GM12878 (cell line): ENCODE measurements around the gene TRIM7.

ENCODE experiments used
- EZH2 ChIP-seq: IDR thresholded peaks from 2 replicates; pipeline ENCODE4 v1.6.1; 2012; ENCODE audit warnings: low read depth, mild to moderate bottlenecking, control low read depth, inconsistent platforms, low read length, borderline replicate concordance; ENCODE audit not compliant: control insufficient read depth
- FOXM1 ChIP-seq: IDR thresholded peaks from 2 replicates; pipeline ENCODE4 v1.6.1; 2012; ENCODE audit warnings: low read depth, mild to moderate bottlenecking, inconsistent platforms, low read length, moderate library complexity
- HCFC1 ChIP-seq: fragments of 150-350 bp; IDR thresholded peaks from 2 replicates; pipeline ENCODE4 v1.6.1; 2014; ENCODE audit warnings: low read length
- NR2C2 ChIP-seq: IDR thresholded peaks from 2 replicates; pipeline ENCODE4 v1.6.1; 2011; ENCODE audit warnings: borderline replicate concordance, low read depth; ENCODE audit not compliant: control insufficient read depth, insufficient read length
- SMC3 ChIP-seq: IDR thresholded peaks from 2 replicates; pipeline ENCODE4 v1.6.1; 2011; ENCODE audit warnings: low read length, improper control_type of control experiment, borderline replicate concordance
- ZNF24 ChIP-seq: fragments of 450-650 bp; IDR thresholded peaks from 2 replicates; pipeline ENCODE4 v1.6.1; 2017; ENCODE audit warnings: antibody characterized with exemption, mild to moderate bottlenecking
- ZNF274 ChIP-seq: IDR thresholded peaks from one replicate; pipeline ENCODE4 v1.8.0; 2011; ENCODE audit not compliant: insufficient read length, insufficient read depth
- TF ChIP-seq, protein P1 (sequence below), 3 experiments: IDR thresholded peaks in 2 of 3; conservative IDR thresholded peaks in 1 of 3; 2 replicates each; pipeline ENCODE4 v1.5.1; 2011; ENCODE audit warnings: low read depth in 3 of 3, low read length in 3 of 3, mild to moderate bottlenecking in 3 of 3, control low read depth in 2 of 3, moderate library complexity in 2 of 3, inconsistent platforms in 1 of 3, mixed read lengths in 1 of 3; ENCODE audit not compliant: control insufficient read depth in 2 of 3, insufficient read depth in 1 of 3; ENCODE audit errors: extremely low read depth in 1 of 3
- TF ChIP-seq, protein P2 (sequence below): IDR thresholded peaks from 2 replicates; pipeline ENCODE4 v1.6.1; 2011; ENCODE audit warnings: low read depth, low read length, improper control_type of control experiment, borderline replicate concordance
- TF ChIP-seq, protein P3 (sequence below): fragments of 150-350 bp; IDR thresholded peaks from 2 replicates; pipeline ENCODE4 v1.6.1; 2016; ENCODE audit warnings: low read depth, low read length

DNA sequence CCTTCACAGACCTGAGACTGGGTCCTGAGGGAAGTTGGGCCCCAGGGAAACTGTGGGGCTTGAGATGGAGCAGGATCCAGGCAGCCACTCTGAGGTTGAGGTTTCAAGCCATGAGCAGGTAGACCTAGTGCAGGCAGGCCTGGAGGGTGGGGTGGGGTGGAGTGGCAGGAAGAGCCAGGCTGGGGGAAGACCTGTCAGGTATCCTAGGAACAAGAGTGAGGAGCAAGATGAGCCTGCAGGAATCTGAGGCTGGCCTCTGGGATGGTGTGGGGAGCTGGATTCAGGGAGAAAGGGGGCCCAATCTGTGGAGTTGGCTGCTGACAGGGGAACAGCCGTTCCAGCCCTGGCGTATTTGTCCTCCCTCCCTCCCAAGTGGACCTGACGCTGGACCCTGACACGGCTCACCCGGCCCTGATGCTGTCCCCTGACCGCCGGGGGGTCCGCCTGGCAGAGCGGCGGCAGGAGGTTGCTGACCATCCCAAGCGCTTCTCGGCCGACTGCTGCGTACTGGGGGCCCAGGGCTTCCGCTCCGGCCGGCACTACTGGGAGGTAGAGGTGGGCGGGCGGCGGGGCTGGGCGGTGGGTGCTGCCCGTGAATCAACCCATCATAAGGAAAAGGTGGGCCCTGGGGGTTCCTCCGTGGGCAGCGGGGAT, 28.9 kb upstream of the TRIM7 start:
- TF ChIP-seq, protein P1, sequence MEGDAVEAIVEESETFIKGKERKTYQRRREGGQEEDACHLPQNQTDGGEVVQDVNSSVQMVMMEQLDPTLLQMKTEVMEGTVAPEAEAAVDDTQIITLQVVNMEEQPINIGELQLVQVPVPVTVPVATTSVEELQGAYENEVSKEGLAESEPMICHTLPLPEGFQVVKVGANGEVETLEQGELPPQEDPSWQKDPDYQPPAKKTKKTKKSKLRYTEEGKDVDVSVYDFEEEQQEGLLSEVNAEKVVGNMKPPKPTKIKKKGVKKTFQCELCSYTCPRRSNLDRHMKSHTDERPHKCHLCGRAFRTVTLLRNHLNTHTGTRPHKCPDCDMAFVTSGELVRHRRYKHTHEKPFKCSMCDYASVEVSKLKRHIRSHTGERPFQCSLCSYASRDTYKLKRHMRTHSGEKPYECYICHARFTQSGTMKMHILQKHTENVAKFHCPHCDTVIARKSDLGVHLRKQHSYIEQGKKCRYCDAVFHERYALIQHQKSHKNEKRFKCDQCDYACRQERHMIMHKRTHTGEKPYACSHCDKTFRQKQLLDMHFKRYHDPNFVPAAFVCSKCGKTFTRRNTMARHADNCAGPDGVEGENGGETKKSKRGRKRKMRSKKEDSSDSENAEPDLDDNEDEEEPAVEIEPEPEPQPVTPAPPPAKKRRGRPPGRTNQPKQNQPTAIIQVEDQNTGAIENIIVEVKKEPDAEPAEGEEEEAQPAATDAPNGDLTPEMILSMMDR (IDR thresholded peaks at IDR 0.05 in 2 of 3, conservative IDR thresholded peaks at IDR 0.05 in 1 of 3; ENCODE audit: control insufficient read depth in 2 of 3, extremely low read depth in 1 of 3, insufficient read depth in 1 of 3, low read depth in 3 of 3, low read length in 3 of 3): no peak
- TF ChIP-seq ZNF24: no peak
- no peak for TF ChIP-seq EZH2
- TF ChIP-seq FOXM1: no peak
- TF ChIP-seq, protein P2, sequence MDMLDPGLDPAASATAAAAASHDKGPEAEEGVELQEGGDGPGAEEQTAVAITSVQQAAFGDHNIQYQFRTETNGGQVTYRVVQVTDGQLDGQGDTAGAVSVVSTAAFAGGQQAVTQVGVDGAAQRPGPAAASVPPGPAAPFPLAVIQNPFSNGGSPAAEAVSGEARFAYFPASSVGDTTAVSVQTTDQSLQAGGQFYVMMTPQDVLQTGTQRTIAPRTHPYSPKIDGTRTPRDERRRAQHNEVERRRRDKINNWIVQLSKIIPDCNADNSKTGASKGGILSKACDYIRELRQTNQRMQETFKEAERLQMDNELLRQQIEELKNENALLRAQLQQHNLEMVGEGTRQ: no peak
- no peak for TF ChIP-seq HCFC1
- TF ChIP-seq NR2C2: no peak
- TF ChIP-seq SMC3: no peak
- no peak for TF ChIP-seq ZNF274
- TF ChIP-seq, protein P3, sequence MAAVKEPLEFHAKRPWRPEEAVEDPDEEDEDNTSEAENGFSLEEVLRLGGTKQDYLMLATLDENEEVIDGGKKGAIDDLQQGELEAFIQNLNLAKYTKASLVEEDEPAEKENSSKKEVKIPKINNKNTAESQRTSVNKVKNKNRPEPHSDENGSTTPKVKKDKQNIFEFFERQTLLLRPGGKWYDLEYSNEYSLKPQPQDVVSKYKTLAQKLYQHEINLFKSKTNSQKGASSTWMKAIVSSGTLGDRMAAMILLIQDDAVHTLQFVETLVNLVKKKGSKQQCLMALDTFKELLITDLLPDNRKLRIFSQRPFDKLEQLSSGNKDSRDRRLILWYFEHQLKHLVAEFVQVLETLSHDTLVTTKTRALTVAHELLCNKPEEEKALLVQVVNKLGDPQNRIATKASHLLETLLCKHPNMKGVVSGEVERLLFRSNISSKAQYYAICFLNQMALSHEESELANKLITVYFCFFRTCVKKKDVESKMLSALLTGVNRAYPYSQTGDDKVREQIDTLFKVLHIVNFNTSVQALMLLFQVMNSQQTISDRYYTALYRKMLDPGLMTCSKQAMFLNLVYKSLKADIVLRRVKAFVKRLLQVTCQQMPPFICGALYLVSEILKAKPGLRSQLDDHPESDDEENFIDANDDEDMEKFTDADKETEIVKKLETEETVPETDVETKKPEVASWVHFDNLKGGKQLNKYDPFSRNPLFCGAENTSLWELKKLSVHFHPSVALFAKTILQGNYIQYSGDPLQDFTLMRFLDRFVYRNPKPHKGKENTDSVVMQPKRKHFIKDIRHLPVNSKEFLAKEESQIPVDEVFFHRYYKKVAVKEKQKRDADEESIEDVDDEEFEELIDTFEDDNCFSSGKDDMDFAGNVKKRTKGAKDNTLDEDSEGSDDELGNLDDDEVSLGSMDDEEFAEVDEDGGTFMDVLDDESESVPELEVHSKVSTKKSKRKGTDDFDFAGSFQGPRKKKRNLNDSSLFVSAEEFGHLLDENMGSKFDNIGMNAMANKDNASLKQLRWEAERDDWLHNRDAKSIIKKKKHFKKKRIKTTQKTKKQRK: no peak
